GM23338 (cell line): Measurements from ENCODE around the gene PGAP3. TPM values are rescaled to one million over a fixed set of nuclear protein-coding genes. Genes with fewer than 3 reads are reported as not detected.

Experiments
- ATAC-seq: fragments of 200-7000 bp; cut with Tn5 transposase; 3 replicates; pipeline ENCODE4 v1.9.1; 2020
- DNase-seq: peaks from one replicate; pipeline ENCODE4 v3.0.0-alpha.2; 2015; ENCODE audit warnings: low spot score
- H2AFZ ChIP-seq: fragments of 200-600 bp; sonication (generic); 2 replicates; pipeline ENCODE4 v1.8.0; 2016; ENCODE audit warnings: antibody characterized with exemption, mild to moderate bottlenecking, moderate library complexity
- H3F3A ChIP-seq: fragments of 200-600 bp; sonication (generic); replicated peaks from 2 replicates; pipeline ENCODE4 v1.8.0; 2017; ENCODE audit warnings: antibody characterized with exemption, mixed run types, low read depth
- H3K27ac ChIP-seq: fragments of 200-600 bp; sonication (generic); 2 replicates; pipeline ENCODE4 v1.6.1; 2016; ENCODE audit warnings: low read depth
- H3K27me3 ChIP-seq: fragments of 200-600 bp; sonication (generic); 2 replicates; pipeline ENCODE4 v1.8.0; 2016; ENCODE audit warnings: mild to moderate bottlenecking, mixed run types, moderate library complexity; ENCODE audit not compliant: insufficient read depth
- H3K36me3 ChIP-seq: fragments of 200-600 bp; sonication (generic); 2 replicates; pipeline ENCODE4 v1.8.0; 2016; ENCODE audit warnings: mild to moderate bottlenecking; ENCODE audit not compliant: insufficient read depth
- H3K4me1 ChIP-seq: fragments of 200-600 bp; sonication (generic); 2 replicates; pipeline ENCODE4 v1.8.0; 2016; ENCODE audit warnings: mild to moderate bottlenecking, moderate library complexity; ENCODE audit not compliant: insufficient read depth
- H3K4me2 ChIP-seq: fragments of 200-600 bp; sonication (generic); 2 replicates; pipeline ENCODE4 v1.7.1; 2017; ENCODE audit warnings: mixed run types
- H3K4me3 ChIP-seq: fragments of 200-600 bp; sonication (generic); 2 replicates; pipeline ENCODE4 v1.6.1; 2016; ENCODE audit warnings: mixed run types
- H3K79me2 ChIP-seq: fragments of 200-600 bp; sonication (generic); replicated peaks from 2 replicates; pipeline ENCODE4 v1.8.0; 2017; ENCODE audit warnings: mild to moderate bottlenecking; ENCODE audit not compliant: insufficient read depth
- H3K9me2 ChIP-seq: fragments of 200-600 bp; sonication (generic); 2 replicates; pipeline ENCODE4 v1.8.0; 2017; ENCODE audit not compliant: insufficient read depth
- H4K20me1 ChIP-seq: fragments of 200-600 bp; sonication (generic); replicated peaks from 2 replicates; pipeline ENCODE4 v1.8.0; 2017; ENCODE audit warnings: mild to moderate bottlenecking; ENCODE audit not compliant: insufficient read depth
- H3K27ac Mint-ChIP-seq: 2 replicates; pipeline ENCODE4 v1.8.0; 2020; ENCODE audit warnings: inconsistent platforms, mild to moderate bottlenecking, moderate library complexity, mixed read lengths
- H3K27me3 Mint-ChIP-seq: 3 replicates; pipeline ENCODE4 v1.8.0; 2022; ENCODE audit warnings: low read depth, mild to moderate bottlenecking, moderate library complexity, mixed read lengths, inconsistent platforms; ENCODE audit not compliant: insufficient read depth, poor library complexity
- H3K36me3 Mint-ChIP-seq: 3 replicates; pipeline ENCODE4 v1.8.0; 2021; ENCODE audit warnings: low read depth, mild to moderate bottlenecking, inconsistent platforms, moderate library complexity, mixed read lengths
- H3K4me1 Mint-ChIP-seq: 3 replicates; pipeline ENCODE4 v1.8.0; 2020; ENCODE audit warnings: mild to moderate bottlenecking, inconsistent platforms, mixed read lengths
- H3K4me3 Mint-ChIP-seq: 3 replicates; pipeline ENCODE4 v1.8.0; 2021; ENCODE audit warnings: moderate library complexity, mild to moderate bottlenecking, inconsistent platforms, mixed read lengths
- H3K9me3 Mint-ChIP-seq: 3 replicates; pipeline ENCODE4 v1.8.0; 2020; ENCODE audit warnings: moderate library complexity, mild to moderate bottlenecking, inconsistent platforms, mixed read lengths
- CREB1 ChIP-seq: fragments of 250-450 bp; sonication (Bioruptor Pico); IDR thresholded peaks from 2 replicates; pipeline ENCODE4 v1.5.0; 2020; ENCODE audit warnings: low read depth, mild to moderate bottlenecking, moderate library complexity
- JUNB ChIP-seq: IDR thresholded peaks from one replicate; pipeline ENCODE4 v1.6.1; 2016; ENCODE audit warnings: antibody characterized with exemption; ENCODE audit not compliant: unreplicated experiment
- NANOG ChIP-seq: IDR thresholded peaks from 2 replicates; pipeline ENCODE4 v1.6.1; 2016; ENCODE audit warnings: antibody characterized with exemption, borderline replicate concordance
- POLR2AphosphoS5 ChIP-seq: IDR thresholded peaks from 2 replicates; pipeline ENCODE4 v1.6.1; 2016; ENCODE audit warnings: antibody characterized with exemption, low read depth
- STAT1 ChIP-seq: IDR thresholded peaks from one replicate; pipeline ENCODE4 v1.6.1; 2016; ENCODE audit warnings: antibody characterized with exemption; ENCODE audit not compliant: unreplicated experiment
- ZNF331 ChIP-seq: fragments of 250-450 bp; sonication (Bioruptor Pico); IDR thresholded peaks from 2 replicates; pipeline ENCODE4 v1.5.0; 2020; ENCODE audit warnings: low read depth, mild to moderate bottlenecking, moderate library complexity
- polyA plus RNA-seq: library from polyadenylated mRNA; unstranded; fragments of >200 nt; fragmentation: Nextera tagmentation; extraction: Ambion mirVana; gene quantifications from 2 replicates; pipeline ENCODE4 v1.2.1, GENCODE V29; 2016
- total RNA-seq: library from RNA; depleted of rRNA; stranded (reverse); fragments of >200 nt; shearing (Covaris generic); gene quantifications from 2 replicates; pipeline ENCODE4 v1.2.3, GENCODE V29; 2014
- TF ChIP-seq, protein P1 (sequence below), 2 experiments: fragments of 200-600 bp in 1 of 2; sonication (generic) in 1 of 2; conservative IDR thresholded peaks; 2 replicates each; pipeline versions ENCODE4 v1.5.1 to v1.6.1; 2016 to 2017; ENCODE audit warnings: antibody characterized with exemption in 2 of 2, low read depth in 2 of 2, mild to moderate bottlenecking in 2 of 2, moderate library complexity in 1 of 2
- TF ChIP-seq, protein P2 (sequence below): IDR thresholded peaks from 2 replicates; pipeline ENCODE4 v1.6.1; 2016; ENCODE audit warnings: antibody characterized with exemption

The PGAP3 gene
- total and polyA plus RNA-seq, 2 experiments from 2014 or later: 7.0 to 10.7 TPM

GRCh38 chr17:39623356-39623950 lies 64.4 kb downstream of the PGAP3 start:
- ATAC-seq: peak; percentile 25
- Histone ChIP-seq H3K27me3 (peaks cover 95% of the 10 kb centered on the region), H3F3A (0 out of 2 replicates have a peak, but pooled peaks cover 4% of the 10 kb centered on the region), H3K4me3 (no peak overlapping the region), H3K9me2 (no peaks in the 10 kb centered on the region), H3K36me3 (no peaks in the 10 kb centered on the region), H2AFZ (no peak overlapping the region), H4K20me1 (no peaks in the 10 kb centered on the region), H3K27ac (no peak overlapping the region), H3K79me2 (no peaks in the 10 kb centered on the region), H3K4me2 (peak overlapping the region; percentile 54), H3K4me1 (peaks cover 22% of the 10 kb centered on the region)
- no peak for TF ChIP-seq ZNF331
- TF ChIP-seq, protein P1, sequence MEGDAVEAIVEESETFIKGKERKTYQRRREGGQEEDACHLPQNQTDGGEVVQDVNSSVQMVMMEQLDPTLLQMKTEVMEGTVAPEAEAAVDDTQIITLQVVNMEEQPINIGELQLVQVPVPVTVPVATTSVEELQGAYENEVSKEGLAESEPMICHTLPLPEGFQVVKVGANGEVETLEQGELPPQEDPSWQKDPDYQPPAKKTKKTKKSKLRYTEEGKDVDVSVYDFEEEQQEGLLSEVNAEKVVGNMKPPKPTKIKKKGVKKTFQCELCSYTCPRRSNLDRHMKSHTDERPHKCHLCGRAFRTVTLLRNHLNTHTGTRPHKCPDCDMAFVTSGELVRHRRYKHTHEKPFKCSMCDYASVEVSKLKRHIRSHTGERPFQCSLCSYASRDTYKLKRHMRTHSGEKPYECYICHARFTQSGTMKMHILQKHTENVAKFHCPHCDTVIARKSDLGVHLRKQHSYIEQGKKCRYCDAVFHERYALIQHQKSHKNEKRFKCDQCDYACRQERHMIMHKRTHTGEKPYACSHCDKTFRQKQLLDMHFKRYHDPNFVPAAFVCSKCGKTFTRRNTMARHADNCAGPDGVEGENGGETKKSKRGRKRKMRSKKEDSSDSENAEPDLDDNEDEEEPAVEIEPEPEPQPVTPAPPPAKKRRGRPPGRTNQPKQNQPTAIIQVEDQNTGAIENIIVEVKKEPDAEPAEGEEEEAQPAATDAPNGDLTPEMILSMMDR (conservative IDR thresholded peaks at IDR 0.05; ENCODE audit: low read depth in 2 of 2): peak; percentile 86 to 89
- Mint-ChIP-seq H3K9me3 (no peaks in the 10 kb centered on the region; the same call in 2 of the 3 replicates), H3K4me3 (no peak overlapping the region), H3K4me1 (peaks cover 42% of the 10 kb centered on the region), H3K27me3 (peaks cover 72% of the 10 kb centered on the region), H3K27ac (no peak overlapping the region), H3K36me3 (no peaks in the 10 kb centered on the region)
- peak; percentile 87 for DNase-seq

- Histone ChIP-seq H3K27me3 (peaks cover 93% of the 10 kb centered on the region), H3K9me2 (no peaks in the 10 kb centered on the region), H3K4me1 (peaks cover 15% of the 10 kb centered on the region; the same call in 1 of the 2 replicates), H2AFZ (peak overlapping the region; percentile 44; the same call in 1 of the 2 replicates), H4K20me1 (no peaks in the 10 kb centered on the region), H3K27ac (no peak overlapping the region), H3K4me3 (peak overlapping the region; percentile 36; the same call in 1 of the 2 replicates), H3K4me2 (no peak overlapping the region; the same call in 1 of the 2 replicates), H3K79me2 (no peaks in the 10 kb centered on the region), H3F3A (0 out of 2 replicates have a peak, but pooled peaks cover 4% of the 10 kb centered on the region), H3K36me3 (no peaks in the 10 kb centered on the region)
- Mint-ChIP-seq H3K4me3 (no peak overlapping the region), H3K9me3 (no peaks in the 10 kb centered on the region; the same call in 2 of the 3 replicates), H3K27me3 (peaks cover 69% of the 10 kb centered on the region), H3K27ac (no peak overlapping the region), H3K4me1 (peaks cover 36% of the 10 kb centered on the region), H3K36me3 (no peaks in the 10 kb centered on the region)
- ATAC-seq: no peak
- TF ChIP-seq NANOG (no peak), JUNB (no peak), CREB1 (CRISPR knock-in tag) (no peak), POLR2AphosphoS5 (no peak), STAT1 (no peak)
- TF ChIP-seq, protein P2, sequence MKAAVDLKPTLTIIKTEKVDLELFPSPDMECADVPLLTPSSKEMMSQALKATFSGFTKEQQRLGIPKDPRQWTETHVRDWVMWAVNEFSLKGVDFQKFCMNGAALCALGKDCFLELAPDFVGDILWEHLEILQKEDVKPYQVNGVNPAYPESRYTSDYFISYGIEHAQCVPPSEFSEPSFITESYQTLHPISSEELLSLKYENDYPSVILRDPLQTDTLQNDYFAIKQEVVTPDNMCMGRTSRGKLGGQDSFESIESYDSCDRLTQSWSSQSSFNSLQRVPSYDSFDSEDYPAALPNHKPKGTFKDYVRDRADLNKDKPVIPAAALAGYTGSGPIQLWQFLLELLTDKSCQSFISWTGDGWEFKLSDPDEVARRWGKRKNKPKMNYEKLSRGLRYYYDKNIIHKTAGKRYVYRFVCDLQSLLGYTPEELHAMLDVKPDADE: no peak
- TF ChIP-seq, protein P1 (conservative IDR thresholded peaks at IDR 0.05; ENCODE audit: low read depth in 2 of 2): no peak
- DNase-seq: peak; percentile 21
Observed at GRCh38 chr17:39622380-39623006, 65.4 kb downstream of the PGAP3 start.
